HG03135 (cell line): ENCODE data around the gene MEOX2.

Experiments
- ATAC-seq: cut with Tn5 transposase; IDR thresholded peaks from one replicate; pipeline ENCODE4 v1.9.1; 2021; ENCODE audit warnings: mild to moderate bottlenecking, moderate library complexity; ENCODE audit not compliant: unreplicated experiment

MEOX2 gene

DNA sequence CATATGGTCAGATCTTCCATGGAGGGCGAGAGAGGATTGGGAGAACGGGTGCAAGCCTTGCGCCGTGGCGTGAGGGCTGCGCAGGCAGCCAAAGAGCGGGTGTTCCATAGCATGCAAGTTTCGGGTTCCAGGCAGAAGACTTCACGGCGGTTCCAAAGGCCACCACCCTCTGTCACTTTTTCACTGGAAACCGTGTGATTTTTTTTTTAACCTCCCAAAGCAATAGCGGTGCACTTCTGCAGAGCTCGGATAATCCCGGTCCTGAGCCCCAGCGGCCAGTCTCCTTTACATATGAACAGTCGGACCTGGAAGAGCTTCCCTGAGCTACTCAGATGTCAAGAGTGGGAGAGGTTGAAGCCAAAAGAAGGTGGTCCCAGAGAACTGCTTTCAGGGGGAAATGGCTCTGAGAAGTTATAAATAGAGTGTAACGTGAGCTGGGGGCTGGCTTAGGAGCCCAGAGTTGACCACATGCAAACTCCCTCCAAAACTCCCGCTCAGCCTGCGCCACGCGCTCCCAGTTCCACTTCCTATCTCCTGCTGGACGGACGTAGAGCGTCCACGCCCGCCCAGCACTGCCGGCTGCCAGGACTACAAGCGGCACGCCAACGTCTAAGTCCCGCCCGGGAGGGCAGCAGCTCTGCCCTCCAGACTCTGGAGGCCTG is at the start of gene MEOX2:
Gene MEOX2 (minus strand): TSS at position 389 of the 662 bp plus-strand sequence. CDS start 281 bp downstream, at position 108.
- no peak for ATAC-seq

DNA sequence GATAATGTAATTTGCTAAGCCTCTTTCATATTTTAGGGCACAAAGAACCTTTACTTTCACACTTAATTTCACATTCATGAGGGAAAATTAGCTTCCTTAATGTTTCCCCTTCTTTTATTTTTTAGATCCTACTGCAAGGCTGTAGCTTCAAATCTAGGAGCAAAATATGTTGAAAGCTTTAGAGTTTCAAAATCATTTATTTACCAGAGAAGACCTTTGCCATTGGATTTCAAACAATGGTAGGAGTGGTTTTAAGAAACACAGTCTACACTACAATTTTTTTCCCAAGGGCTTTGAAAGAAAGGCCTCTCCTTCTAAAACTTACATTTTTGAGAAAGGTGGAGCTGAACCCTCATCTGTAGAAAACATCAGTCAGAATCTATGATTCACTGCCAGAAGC is 43.3 kb upstream of the MEOX2 start:
- no peak for ATAC-seq

DNA sequence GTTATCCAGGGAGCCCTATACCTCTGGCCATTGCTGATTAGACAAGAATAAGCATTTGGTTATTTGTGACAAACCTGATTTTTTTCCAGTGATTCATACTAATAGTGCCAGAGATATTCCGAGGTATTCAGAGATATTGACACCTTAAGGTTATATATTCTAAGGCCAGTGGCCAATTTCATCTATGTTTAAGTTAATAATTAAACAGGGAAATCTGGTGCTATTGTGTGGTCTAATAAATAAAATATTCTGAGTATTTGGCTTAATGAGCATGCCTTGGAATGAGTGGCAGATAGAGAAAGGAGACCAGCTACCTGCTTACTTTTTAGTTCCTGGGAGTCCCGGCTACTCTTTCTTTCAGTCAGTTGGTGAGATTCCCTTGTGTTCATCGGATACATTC is 38.6 kb upstream of the MEOX2 start:
- ATAC-seq, result no peak

DNA sequence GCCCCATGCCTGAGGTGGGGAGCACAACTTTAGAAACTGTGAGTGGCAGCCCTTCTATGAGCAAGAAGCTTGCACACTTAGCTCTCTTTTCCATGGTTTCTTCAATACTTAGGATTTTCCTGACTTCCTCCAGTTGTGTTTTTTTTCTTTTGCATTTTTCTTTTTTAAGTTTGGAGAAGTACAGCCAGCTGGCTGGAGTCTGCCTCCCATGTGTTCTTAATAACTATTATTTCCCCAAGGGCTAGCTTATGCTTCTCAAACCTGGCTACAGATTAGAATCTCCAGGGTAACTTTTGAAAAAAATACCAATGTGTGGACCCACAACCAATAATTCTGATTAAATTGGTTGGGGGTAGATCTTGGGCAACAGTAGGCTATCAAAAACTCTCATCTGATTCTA is 37.4 kb upstream of the MEOX2 start:
- ATAC-seq, result no peak

DNA sequence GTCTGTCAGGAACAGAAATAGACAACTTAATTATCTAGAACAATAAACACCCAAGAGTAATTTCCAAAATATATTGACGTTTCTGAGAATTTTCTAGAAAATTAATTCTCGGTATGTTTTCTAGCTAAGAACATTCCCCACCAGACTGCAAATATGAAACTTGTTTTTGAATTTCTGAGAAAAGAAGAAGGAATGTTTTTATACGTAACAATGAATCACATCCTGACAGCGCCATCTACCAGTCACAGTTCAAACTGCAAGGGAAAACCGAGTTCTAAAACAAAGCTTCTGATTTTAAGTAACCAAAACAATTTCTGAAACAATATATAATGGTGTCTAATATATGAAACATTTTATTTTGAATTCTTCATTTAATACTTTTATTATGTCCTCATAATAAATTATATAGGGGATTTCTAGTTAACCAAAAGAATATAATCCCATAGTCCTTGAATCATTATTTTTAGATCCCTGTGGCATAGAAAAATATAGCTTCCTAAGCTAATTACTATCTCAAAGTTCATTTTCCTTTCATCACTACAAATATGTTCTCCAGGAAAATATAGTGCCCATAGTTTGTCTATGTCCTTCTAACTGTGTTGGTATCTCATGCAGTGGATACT is 34.5 kb upstream of the MEOX2 start:
- ATAC-seq, result no peak

DNA sequence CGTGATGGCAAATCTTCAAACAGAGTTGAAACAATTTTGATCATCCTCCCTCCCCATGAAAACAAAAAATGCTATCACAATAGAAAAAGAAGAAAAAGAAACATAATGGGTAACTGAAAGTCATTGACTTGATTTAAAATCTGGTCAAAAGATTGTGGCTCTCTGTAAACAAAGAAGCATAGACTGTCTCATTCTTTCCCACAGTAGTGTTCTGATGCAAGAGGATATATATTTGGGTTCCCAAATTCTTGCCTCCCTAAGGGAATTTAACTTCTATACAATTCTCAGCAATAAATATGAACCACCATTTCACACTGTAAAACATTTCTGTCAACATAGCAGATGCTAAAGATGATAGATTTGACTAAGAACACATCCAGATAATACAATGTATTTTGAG is 32.8 kb upstream of the MEOX2 start:
- no peak for ATAC-seq

DNA sequence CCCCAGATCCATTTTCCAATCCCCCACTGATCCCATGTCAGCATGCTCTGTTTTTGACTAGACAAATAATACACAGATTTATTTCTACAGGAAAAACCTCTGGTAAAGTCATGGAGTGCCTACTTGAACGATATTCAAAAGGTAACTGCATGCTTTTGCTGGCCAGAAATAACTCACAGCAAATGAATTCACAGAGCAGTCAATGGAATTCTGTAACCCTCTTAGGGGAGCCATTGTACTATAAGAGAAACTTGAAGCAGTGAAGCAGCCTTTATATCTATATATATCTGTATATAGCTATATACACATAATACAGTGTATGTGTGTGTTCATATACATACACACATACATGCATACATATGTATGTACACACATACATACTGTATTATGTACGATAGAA is 29.0 kb upstream of the MEOX2 start:
- ATAC-seq, result no peak

DNA sequence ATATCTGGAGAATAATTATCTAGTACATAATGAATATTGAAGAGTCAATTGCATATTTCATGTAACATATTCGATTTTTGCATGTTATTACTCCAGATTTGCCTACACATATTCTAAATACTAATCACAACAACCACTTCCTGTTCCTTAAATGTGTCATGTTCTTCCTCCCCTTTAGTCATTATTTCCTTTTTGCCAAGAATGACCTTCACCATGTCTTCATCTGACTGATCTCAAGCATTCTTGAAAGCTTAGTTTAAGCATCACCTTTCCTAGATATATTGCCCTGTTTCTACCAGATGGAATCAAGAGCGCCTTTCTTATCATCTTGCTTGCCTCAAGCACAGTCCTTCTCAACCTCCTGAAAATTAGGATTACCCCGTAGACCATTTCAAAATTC is 23.5 kb upstream of the MEOX2 start:
- no peak for ATAC-seq

DNA sequence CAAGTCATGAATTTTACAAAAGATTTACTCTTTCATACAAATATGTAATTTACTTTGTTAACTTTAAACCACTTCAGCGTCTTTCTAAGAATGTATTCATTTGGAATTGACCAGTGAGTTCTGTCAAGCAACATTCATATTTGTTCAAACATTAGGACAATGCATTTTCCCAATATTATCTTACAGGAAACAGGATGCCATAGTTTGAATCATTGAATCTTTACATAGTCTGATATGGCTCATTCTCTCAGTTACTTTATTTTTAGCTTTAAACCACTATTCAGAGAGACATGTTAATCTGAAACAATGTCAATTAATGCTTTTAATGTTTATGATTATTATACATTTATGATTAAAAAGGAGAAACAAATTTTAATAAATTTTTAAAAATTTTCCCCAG is 21.1 kb upstream of the MEOX2 start:
- ATAC-seq, result no peak

DNA sequence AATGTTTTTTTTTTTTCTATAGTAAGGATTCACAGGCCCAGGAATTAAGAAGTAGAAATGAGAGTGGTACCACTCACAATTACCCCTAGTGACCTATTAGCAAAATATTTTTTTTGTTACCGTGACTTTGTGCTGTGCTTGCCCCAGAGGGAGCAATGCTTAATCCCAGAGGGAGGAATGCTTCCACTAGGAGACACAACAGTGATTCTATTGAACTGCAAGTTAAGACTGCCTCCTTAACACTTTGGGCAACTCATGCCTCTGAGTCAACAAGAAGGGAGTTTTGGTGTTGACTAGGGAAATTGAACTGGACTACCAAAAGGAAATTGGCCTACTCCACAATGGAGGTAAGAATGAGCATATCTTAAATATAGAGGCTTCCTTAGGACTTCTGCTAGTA is 17.2 kb upstream of the MEOX2 start:
- ATAC-seq, result no peak

DNA sequence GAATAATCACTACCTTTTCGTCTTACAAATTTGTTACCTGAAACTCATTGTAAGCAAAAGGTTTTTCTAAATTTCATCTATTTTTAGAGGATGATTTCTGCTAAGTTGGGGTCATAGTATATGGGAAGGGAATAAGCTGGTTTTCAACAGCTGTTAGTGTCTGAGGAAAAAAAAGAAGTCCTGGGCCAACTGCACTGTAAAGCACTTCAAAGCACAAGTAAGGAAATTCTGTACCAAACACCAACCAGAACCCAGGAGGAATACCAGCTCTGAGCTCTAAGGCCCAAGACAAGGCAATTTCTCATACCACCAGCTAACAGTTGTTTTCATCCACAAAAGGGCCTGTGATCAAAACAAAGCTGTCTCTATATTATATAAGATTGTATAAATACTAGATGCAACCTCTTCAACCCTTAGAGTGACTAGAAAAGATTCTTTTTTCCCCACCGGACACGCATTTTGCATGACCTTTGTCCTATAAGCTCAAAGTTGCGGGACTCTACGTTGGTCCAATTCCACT is 6.1 kb upstream of the MEOX2 start:
- ATAC-seq, result no peak

DNA sequence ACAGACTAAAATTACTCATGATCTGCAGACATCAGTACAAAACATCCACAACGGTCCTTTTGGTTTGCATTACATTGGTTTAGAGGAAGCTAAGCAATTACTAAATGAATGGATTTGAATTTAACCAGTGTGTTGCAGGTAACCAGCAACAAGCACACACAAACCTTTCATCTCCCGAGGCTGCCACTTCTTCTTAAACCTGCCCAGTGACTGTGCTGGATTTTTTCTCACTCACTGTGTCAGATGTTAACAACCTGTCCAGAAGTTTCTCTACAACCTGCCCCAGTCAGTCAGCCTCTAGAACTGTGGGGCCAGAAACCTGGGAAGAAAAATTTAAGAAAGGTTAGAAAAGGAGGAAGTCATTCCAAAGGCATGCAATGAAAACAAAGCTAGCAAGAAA is 2.4 kb upstream of the MEOX2 start:
- no peak for ATAC-seq

DNA sequence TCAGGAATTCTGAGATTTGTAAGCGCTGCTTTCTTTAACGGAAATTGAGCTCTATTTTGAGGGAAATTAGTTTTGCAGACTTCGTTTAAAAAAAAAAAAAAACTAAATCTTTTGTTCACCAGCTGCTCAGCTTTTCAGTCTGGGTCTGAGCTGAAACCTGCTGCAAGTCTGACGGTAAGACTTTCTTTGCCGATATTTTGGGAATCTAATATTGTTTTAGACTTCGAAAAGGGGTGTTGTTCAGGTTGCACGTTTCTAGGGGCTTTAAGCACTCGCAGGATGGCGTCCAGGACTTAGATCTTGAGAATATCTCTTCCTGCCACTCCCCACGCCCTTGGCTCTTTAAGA is 1.8 kb upstream of the MEOX2 start:
- ATAC-seq, result no peak

DNA sequence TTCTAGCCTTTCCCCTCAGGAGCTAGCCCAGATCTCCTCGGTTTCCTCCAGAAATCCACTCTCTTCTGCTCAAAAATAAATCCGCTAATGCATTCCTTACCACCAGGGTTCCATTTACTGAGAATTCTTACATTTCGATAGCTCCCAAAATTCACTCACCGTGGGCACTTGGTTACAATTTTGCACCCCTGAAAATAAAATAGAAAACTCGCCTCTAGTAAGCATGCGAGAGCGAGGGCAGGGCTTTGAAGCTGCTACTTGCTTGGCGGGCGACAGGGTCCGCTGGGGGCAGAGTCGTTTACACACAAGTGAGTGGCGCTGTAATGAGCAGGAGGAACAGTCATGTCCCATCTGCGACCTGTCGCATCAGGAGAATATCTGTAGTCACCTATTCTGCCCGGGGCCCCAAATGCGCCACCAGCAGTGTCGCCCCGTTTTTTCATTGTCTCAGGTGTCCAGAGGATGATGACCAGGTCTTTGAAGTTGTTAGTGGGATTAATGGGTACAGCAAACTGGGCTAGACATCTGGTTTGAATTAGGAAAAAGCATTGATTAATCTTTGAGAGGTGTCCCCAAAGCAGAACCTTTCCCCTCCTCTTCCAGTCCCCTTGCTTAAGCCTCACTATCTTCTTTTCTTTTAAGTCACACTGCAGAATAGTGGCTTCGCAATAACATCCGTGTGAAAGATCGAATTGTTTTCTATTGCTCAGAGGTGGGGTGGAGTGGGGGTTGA is 1.2 kb upstream of the MEOX2 start:
- no peak for ATAC-seq

DNA sequence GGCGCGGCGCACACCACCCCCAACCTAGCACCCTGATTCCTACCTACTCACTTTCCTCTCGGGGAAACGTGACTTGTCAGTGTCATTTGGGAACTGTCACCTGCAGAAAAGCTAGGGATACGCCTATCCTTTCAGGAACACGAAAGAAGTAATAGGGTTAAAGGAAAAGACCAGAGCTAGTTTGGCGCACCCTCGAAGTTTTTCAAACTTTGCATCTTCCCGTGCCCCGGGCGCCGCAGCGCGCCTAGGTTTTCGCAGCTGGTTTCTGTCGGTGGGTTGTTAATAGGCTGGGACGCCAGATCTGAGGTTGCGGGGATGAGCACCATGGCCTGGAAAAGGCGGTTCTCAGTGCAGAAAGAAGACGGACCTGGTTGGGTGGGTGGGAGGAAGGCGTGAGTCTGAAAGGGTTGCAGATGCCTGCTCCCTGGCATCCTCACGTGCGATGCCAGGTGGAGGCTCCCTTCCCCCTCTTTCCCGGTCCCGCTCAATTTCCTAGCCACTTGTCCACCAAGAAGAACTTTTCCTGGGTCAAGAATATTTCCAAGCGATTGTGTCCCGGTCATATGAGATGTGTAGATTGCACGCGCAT is 568 bp upstream of the MEOX2 start:
- no peak for ATAC-seq

DNA sequence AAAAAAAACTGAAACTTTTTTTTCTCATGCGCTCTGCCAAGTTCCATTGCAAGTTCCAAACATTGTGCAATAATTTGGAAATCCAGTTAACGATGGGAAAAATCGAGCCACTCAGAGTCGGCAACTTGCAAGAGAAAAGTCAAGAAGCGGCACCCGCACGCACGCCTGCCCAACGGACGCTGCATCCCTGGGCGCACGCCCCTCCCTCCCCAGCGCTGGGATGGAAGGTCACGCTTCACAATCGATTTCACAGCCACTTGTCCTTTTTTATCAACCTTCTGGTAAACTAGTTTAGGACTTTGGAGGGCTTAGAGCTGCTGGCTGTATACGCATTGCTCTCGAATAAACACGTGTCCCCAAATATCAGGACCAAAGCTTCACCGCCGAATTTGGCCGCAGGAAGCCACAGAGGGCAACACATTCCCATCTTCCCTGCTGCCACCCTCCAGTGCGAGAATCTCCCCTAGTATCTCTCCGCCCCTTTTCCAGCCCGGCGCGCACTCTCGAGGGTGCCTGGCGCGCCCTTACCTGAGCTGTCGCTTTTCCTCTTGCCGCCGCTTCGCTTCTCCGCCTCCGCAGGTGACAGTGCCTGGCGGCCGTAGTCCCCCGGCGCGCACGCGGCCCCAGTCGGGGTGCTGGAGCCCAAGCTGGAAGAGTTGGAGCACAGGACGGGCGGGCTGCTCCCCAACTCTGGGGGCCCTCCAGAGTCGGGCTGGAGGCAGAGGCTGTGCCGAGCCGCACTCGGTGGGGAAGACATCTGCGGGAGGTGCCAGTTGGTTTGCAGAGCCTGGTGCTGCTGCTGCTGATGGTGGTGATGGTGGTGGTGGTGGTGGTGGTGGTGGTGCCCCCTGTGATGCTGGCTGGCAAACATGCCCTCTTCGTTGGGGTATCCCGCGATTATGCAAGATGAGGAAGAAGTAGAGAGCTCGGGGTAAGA is 857 bp downstream of the MEOX2 start:
- no peak for ATAC-seq

DNA sequence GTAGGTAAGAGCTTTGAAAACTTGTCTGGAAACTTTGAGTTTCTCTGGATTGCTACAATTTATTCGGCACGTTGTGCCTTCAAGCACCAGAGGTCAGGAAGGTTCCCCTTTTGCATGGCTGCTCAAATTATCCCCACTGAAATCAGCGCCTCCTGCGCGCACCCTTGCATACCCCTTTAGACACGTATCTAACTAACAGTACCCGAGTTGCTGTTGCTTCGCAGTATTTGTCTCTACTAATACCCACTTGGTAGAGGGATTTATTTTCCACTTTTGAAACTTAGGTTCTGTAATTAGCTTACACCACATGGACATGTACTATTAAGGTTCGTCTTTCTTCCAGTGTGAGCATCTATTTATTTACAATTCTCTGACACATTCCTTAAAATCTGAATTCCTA is 1.6 kb downstream of the MEOX2 start:
- no peak for ATAC-seq

DNA sequence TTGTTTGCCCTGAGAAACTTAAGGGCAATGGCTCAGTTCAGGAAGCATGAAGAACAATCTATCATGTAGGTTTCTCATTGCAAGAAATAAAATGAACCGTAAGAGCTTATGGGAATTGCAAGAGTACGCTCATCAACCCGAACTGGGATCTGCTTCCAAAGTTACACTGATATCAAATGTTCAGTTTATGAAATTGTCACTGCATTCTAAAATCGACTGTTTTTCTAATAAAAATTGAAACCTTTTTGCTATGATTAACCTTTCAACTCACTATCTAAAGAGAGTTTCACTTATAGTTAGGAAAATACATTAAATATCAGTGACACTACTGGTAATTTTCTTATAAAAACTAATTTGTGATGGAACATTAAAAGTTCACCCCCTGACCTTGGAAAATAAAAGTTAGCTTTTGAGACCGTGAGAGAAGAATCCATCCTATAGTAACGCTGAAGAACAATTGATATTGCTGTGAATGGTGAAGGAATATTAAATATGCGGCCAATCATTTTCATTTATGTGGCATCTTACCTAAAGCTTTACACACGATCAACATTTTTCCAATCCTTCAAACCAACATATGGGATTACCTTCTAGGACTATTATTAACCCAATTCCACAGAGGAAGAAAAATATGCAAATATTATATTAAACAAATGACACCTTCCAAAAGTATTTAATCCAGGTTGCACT is 2.2 kb downstream of the MEOX2 start:
- no peak for ATAC-seq

DNA sequence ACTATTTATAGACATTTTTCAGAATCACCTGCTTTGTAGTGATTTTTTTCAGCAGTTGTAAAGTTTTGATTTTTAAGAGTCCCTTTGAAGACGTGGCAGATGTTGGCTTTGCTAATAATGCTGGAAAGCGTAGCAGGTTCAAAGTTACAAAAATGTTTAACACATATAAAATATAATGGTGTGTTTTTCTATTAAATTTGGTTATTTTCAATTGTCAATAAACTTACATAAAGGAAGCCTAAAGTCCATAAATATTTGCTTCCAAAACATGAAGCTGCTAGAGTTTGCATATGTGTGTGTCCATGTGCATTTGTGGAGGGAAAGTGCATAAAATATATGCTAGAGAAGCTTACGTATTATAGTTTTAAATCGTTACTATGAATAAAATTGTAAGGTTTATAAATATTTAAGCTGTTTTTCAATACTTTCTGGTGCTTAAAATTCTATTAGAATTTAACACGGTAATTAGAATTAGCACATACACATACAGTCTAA is 3.7 kb downstream of the MEOX2 start:
- ATAC-seq, result no peak

DNA sequence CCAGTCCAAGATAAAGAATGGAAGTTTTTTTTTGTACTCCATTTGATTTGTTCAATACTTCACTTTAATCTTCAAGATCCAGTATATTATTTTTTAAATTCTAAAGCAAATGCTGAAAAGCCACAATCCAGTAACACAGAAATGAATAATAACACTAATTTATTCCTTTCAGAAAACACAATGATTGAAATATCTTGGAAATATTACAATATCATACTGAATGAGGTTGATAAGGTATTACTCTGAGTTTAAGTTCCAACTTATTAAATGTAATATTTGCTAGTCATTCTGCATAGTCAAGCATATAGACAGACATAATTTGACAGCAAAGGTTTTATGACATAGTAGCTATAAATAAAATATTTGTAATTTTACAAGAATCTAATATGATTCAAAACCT is 4.4 kb downstream of the MEOX2 start:
- no peak for ATAC-seq
